Trophoblast cell (in vitro differentiated cells and primary cell): ENCODE data around the gene TMEM89.

Experiments used
- DNase-seq, 2 donors: peaks; one replicate each; pipeline ENCODE4 v3.0.0-alpha.2; 2016
- H2AFZ ChIP-seq: 2 replicates; pipeline ENCODE4 v1.6.1; 2013; ENCODE audit warnings: low read length, moderate library complexity, mild to moderate bottlenecking; ENCODE audit not compliant: insufficient read depth, poor library complexity
- H2AK5ac ChIP-seq: 2 replicates; pipeline ENCODE4 v1.6.1; 2013; ENCODE audit warnings: mild to moderate bottlenecking, low read length
- H2BK120ac ChIP-seq: 2 replicates; pipeline ENCODE4 v1.6.1; 2013; ENCODE audit warnings: low read length, mild to moderate bottlenecking, moderate library complexity; ENCODE audit not compliant: insufficient read depth, poor library complexity
- H2BK12ac ChIP-seq: 2 replicates; pipeline ENCODE4 v1.6.1; 2013; ENCODE audit warnings: mild to moderate bottlenecking, low read length, moderate library complexity
- H2BK5ac ChIP-seq: 2 replicates; pipeline ENCODE4 v1.6.1; 2013; ENCODE audit warnings: low read length, low read depth, moderate library complexity, mild to moderate bottlenecking; ENCODE audit not compliant: poor library complexity
- H3K14ac ChIP-seq: 2 replicates; pipeline ENCODE4 v1.6.1; 2013; ENCODE audit warnings: mild to moderate bottlenecking, low read length
- H3K18ac ChIP-seq: 2 replicates; pipeline ENCODE4 v1.6.1; 2013; ENCODE audit warnings: mild to moderate bottlenecking, low read length
- H3K23ac ChIP-seq: 2 replicates; pipeline ENCODE4 v1.6.1; 2013; ENCODE audit warnings: low read length
- H3K27ac ChIP-seq: 2 replicates; pipeline ENCODE4 v1.5.1; 2013; ENCODE audit warnings: low read depth, mild to moderate bottlenecking, inconsistent platforms, low read length, moderate library complexity
- H3K27me3 ChIP-seq: 2 replicates; pipeline ENCODE4 v1.6.1; 2013; ENCODE audit warnings: inconsistent platforms, mild to moderate bottlenecking, low read length, moderate library complexity; ENCODE audit not compliant: insufficient read depth
- H3K36me3 ChIP-seq, 2 experiments: 1 replicate in 1 of 2; 2 replicates in 1 of 2; pipeline ENCODE4 v1.6.1; 2013; ENCODE audit warnings: low read length in 2 of 2, mild to moderate bottlenecking in 2 of 2, moderate library complexity in 1 of 2; ENCODE audit not compliant: insufficient read depth in 2 of 2, control insufficient read depth in 1 of 2
- H3K4ac ChIP-seq: 2 replicates; pipeline ENCODE4 v1.6.1; 2013; ENCODE audit warnings: low read depth, mild to moderate bottlenecking, low read length, moderate library complexity
- H3K4me1 ChIP-seq, 2 experiments: 1 replicate in 1 of 2; 2 replicates in 1 of 2; pipeline ENCODE4 v1.6.1; 2013; ENCODE audit warnings: low read length in 2 of 2, mild to moderate bottlenecking in 2 of 2, moderate library complexity in 1 of 2; ENCODE audit not compliant: insufficient read depth in 2 of 2, control insufficient read depth in 1 of 2
- H3K4me2 ChIP-seq: 2 replicates; pipeline ENCODE4 v1.6.1; 2013; ENCODE audit warnings: inconsistent platforms, mild to moderate bottlenecking, low read length, moderate library complexity
- H3K4me3 ChIP-seq: 2 replicates; pipeline ENCODE4 v1.5.1; 2013; ENCODE audit warnings: mild to moderate bottlenecking, low read depth, low read length, inconsistent platforms
- H3K79me1 ChIP-seq: one replicate; pipeline ENCODE4 v1.6.1; 2013; ENCODE audit warnings: low read length
- H3K79me2 ChIP-seq: 2 replicates; pipeline ENCODE4 v1.6.1; 2013; ENCODE audit warnings: low read length, mild to moderate bottlenecking; ENCODE audit not compliant: control insufficient read depth, insufficient read depth, poor library complexity
- H3K9ac ChIP-seq: 2 replicates; pipeline ENCODE4 v1.6.1; 2013; ENCODE audit warnings: mild to moderate bottlenecking, low read length
- H3K9me3 ChIP-seq: 2 replicates; pipeline ENCODE4 v1.6.1; 2013; ENCODE audit warnings: low read depth, mild to moderate bottlenecking, control low read depth, inconsistent platforms, low read length; ENCODE audit not compliant: insufficient read depth
- H4K12ac ChIP-seq: 2 replicates; pipeline ENCODE4 v1.6.1; 2013; ENCODE audit warnings: low read depth, mild to moderate bottlenecking, low read length, moderate library complexity
- H4K8ac ChIP-seq: 2 replicates; pipeline ENCODE4 v1.6.1; 2013; ENCODE audit warnings: low read depth, mild to moderate bottlenecking, low read length, moderate library complexity
- H4K91ac ChIP-seq: one replicate; pipeline ENCODE4 v1.6.1; 2013; ENCODE audit warnings: low read depth, mild to moderate bottlenecking, low read length, moderate library complexity
- WGBS: extraction: QIAGEN DNeasy Blood & Tissue Kit; methylation state at CpG from one replicate; pipeline ENCODE4 v1.1.7; 2013; ENCODE audit warnings: missing lambda C conversion rate; ENCODE audit not compliant: insufficient read length, insufficient coverage; ENCODE audit errors: extremely low coverage; 5-methylcytosine and 5-hydroxymethylcytosine counted together

The TMEM89 gene

GRCh38 chr3:48581621-48582481 lies 39.7 kb downstream of the TMEM89 start:
- H3K27me3 ChIP-seq, result no peaks in the 10 kb centered on the region
- H3K18ac ChIP-seq, result no peak overlapping the region
- H4K91ac ChIP-seq, result no peak overlapping the region
- DNase-seq, result no peak
- no peaks in the 10 kb centered on the region for H3K79me1 ChIP-seq
- no peak overlapping the region for H3K23ac ChIP-seq
- H2BK12ac ChIP-seq, result no peak overlapping the region
- H3K4me2 ChIP-seq, result no peak overlapping the region
- no peak overlapping the region for H4K12ac ChIP-seq
- H3K36me3 ChIP-seq, result peaks cover 66 to 82% of the 10 kb centered on the region in 2 experiments
- H2BK120ac ChIP-seq, result no peak overlapping the region
- H2AFZ ChIP-seq, result no peak overlapping the region
- H3K9ac ChIP-seq, result no peak overlapping the region
- H3K4ac ChIP-seq, result no peak overlapping the region
- H2BK5ac ChIP-seq, result no peak overlapping the region
- no peak overlapping the region for H3K14ac ChIP-seq
- no CpG with 5 or more reads among the region's 14 CpGs for WGBS
- H2AK5ac ChIP-seq, result no peak overlapping the region
- H3K4me3 ChIP-seq, result no peak overlapping the region
- H4K8ac ChIP-seq, result no peak overlapping the region
- no peaks in the 10 kb centered on the region for H3K9me3 ChIP-seq
- H3K4me1 ChIP-seq, result no peaks in the 10 kb centered on the region
- no peak overlapping the region for H3K27ac ChIP-seq
- no peaks in the 10 kb centered on the region for H3K79me2 ChIP-seq

GRCh38 chr3:48576647-48577046 lies 44.9 kb downstream of the TMEM89 start:
- Histone ChIP-seq H2BK12ac (no peak overlapping the region), H3K14ac (no peak overlapping the region), H3K27me3 (no peaks in the 10 kb centered on the region), H3K9ac (no peak overlapping the region), H2BK120ac (no peak overlapping the region), H3K4ac (no peak overlapping the region), H4K91ac (no peak overlapping the region), H3K4me3 (no peak overlapping the region), H4K12ac (no peak overlapping the region), H3K36me3 (peaks cover 53 to 64% of the 10 kb centered on the region in 2 experiments), H3K79me1 (no peaks in the 10 kb centered on the region), H4K8ac (no peak overlapping the region), H3K18ac (no peak overlapping the region), H3K4me1 (no peaks in the 10 kb centered on the region), H2AK5ac (no peak overlapping the region), H3K79me2 (no peaks in the 10 kb centered on the region), H3K23ac (no peak overlapping the region), H2AFZ (no peak overlapping the region), H3K27ac (no peak overlapping the region), H2BK5ac (no peak overlapping the region), H3K4me2 (no peak overlapping the region), H3K9me3 (no peaks in the 10 kb centered on the region)
- no peak for DNase-seq
- no CpG with 5 or more reads among the region's 4 CpGs for WGBS

GRCh38 chr3:48575366-48575765 lies 46.2 kb downstream of the TMEM89 start:
- Histone ChIP-seq H3K36me3 (peaks cover 55 to 59% of the 10 kb centered on the region in 2 experiments), H3K4me3 (no peak overlapping the region), H2AK5ac (no peak overlapping the region), H3K9me3 (no peaks in the 10 kb centered on the region), H2BK120ac (no peak overlapping the region), H3K4me2 (no peak overlapping the region), H3K27ac (no peak overlapping the region), H4K91ac (no peak overlapping the region), H2BK12ac (no peak overlapping the region), H3K79me2 (no peaks in the 10 kb centered on the region), H4K8ac (no peak overlapping the region), H3K27me3 (no peaks in the 10 kb centered on the region), H2BK5ac (no peak overlapping the region), H3K4ac (no peak overlapping the region), H3K79me1 (no peaks in the 10 kb centered on the region), H3K4me1 (no peaks in the 10 kb centered on the region), H3K18ac (no peak overlapping the region), H2AFZ (no peak overlapping the region), H3K23ac (no peak overlapping the region), H3K9ac (no peak overlapping the region), H4K12ac (no peak overlapping the region), H3K14ac (no peak overlapping the region)
- no CpG with 5 or more reads among the region's 17 CpGs for WGBS
- no peak for DNase-seq

- Histone ChIP-seq H3K27me3 (no peaks in the 10 kb centered on the region), H4K91ac (no peak overlapping the region), H3K14ac (no peak overlapping the region), H4K8ac (no peak overlapping the region), H3K4me1 (no peaks in the 10 kb centered on the region), H3K9ac (no peak overlapping the region), H3K36me3 (peaks cover 52 to 56% of the 10 kb centered on the region in 2 experiments), H3K79me1 (no peaks in the 10 kb centered on the region), H3K27ac (no peak overlapping the region), H3K18ac (no peak overlapping the region), H2BK5ac (no peak overlapping the region), H2AFZ (no peak overlapping the region), H3K4me3 (no peak overlapping the region), H4K12ac (no peak overlapping the region), H2BK12ac (no peak overlapping the region), H3K4me2 (no peak overlapping the region), H3K23ac (no peak overlapping the region), H2AK5ac (no peak overlapping the region), H3K4ac (no peak overlapping the region), H3K79me2 (no peaks in the 10 kb centered on the region), H3K9me3 (no peaks in the 10 kb centered on the region), H2BK120ac (no peak overlapping the region)
- DNase-seq, result no peak
- WGBS, result no CpG with 5 or more reads among the region's 10 CpGs
Observed at GRCh38 chr3:48573973-48574585, 47.5 kb downstream of the TMEM89 start.
